HEK293 (cell line): ENCODE measurements around the gene CSF2.

Experiments used
- CTCF ChIA-PET: fragments of 350-600 bp; formaldehyde crosslinking; extraction: SDS; loops from one replicate; lab custom pipeline; 2021; ENCODE audit warnings: antibody characterized with exemption; lab: Yijun Ruan, JAX
- POLR2A ChIA-PET: fragments of 300-600 bp; formaldehyde crosslinking; extraction: SDS; loops from one replicate; lab custom pipeline; 2020; ENCODE audit warnings: antibody characterized with exemption, inconsistent platforms; lab: Yijun Ruan, JAX
- H3K27ac ChIP-seq: fragments of 200-500 bp; sonication (Bioruptor generic); 2 replicates; pipeline ENCODE4 v1.5.1; 2014; ENCODE audit warnings: low read depth, low read length, control low read depth, inconsistent platforms; ENCODE audit errors: extremely low read depth
- H3K36me3 ChIP-seq, 2 experiments: fragments of 200-500 bp in 1 of 2; sonication (Bioruptor generic) in 1 of 2; 1 replicate in 1 of 2; 2 replicates in 1 of 2; pipeline ENCODE4 v1.5.1; 2014 to 2017; ENCODE audit warnings: inconsistent platforms in 2 of 2, low read length in 2 of 2; ENCODE audit not compliant: control insufficient read depth in 2 of 2, insufficient read depth in 1 of 2
- H3K4me1 ChIP-seq: fragments of 200-500 bp; sonication (Bioruptor generic); 2 replicates; pipeline ENCODE4 v1.5.1; 2014; ENCODE audit warnings: mild to moderate bottlenecking, low read length, inconsistent platforms; ENCODE audit not compliant: control insufficient read depth, insufficient read depth
- H3K4me3 ChIP-seq: 2 replicates; pipeline ENCODE4 v1.5.1; 2011; ENCODE audit warnings: low read depth, mild to moderate bottlenecking, control low read depth, low read length, moderate library complexity
- H3K9me3 ChIP-seq: fragments of 200-500 bp; sonication (Bioruptor generic); 2 replicates; pipeline ENCODE4 v1.5.1; 2014; ENCODE audit warnings: low read depth, low read length, inconsistent platforms; ENCODE audit not compliant: control insufficient read depth, insufficient read depth
- BCL11A ChIP-seq: fragments of 450-650 bp; formaldehyde crosslinking; IDR thresholded peaks from 2 replicates; pipeline ENCODE4 v1.5.1; 2016; ENCODE audit warnings: low read depth, missing biosample characterization, missing genetic modification characterization
- BCL11B ChIP-seq: fragments of 450-650 bp; formaldehyde crosslinking; IDR thresholded peaks from 2 replicates; pipeline ENCODE4 v1.5.1; 2016; ENCODE audit warnings: low read depth, missing biosample characterization, missing genetic modification characterization
- RBAK ChIP-seq: fragments of 450-650 bp; formaldehyde crosslinking; IDR thresholded peaks from 2 replicates; pipeline ENCODE4 v1.5.1; 2016; ENCODE audit warnings: missing biosample characterization, missing genetic modification characterization
- SALL2 ChIP-seq: fragments of 450-650 bp; formaldehyde crosslinking; IDR thresholded peaks from 2 replicates; pipeline ENCODE4 v1.5.0; 2017; ENCODE audit warnings: missing biosample characterization, mild to moderate bottlenecking, missing genetic modification characterization, borderline replicate concordance
- SP7 ChIP-seq: fragments of 450-650 bp; formaldehyde crosslinking; IDR thresholded peaks from 2 replicates; pipeline ENCODE4 v1.5.1; 2016; ENCODE audit warnings: missing biosample characterization, missing genetic modification characterization
- ZBTB11 ChIP-seq: fragments of 450-650 bp; formaldehyde crosslinking; conservative IDR thresholded peaks from 2 replicates; pipeline ENCODE4 v1.5.1; 2016; ENCODE audit warnings: low read depth, missing biosample characterization, missing genetic modification characterization
- ZIC2 ChIP-seq: fragments of 450-650 bp; formaldehyde crosslinking; IDR thresholded peaks from 2 replicates; pipeline ENCODE4 v1.5.1; 2016; ENCODE audit warnings: missing biosample characterization, missing genetic modification characterization
- ZNF112 ChIP-seq: fragments of 450-650 bp; formaldehyde crosslinking; IDR thresholded peaks from 2 replicates; pipeline ENCODE4 v1.5.0; 2017; ENCODE audit warnings: missing biosample characterization, missing genetic modification characterization
- ZNF121 ChIP-seq: fragments of 450-650 bp; formaldehyde crosslinking; IDR thresholded peaks from 2 replicates; pipeline ENCODE4 v1.5.1; 2016; ENCODE audit warnings: missing biosample characterization, missing genetic modification characterization
- ZNF169 ChIP-seq: fragments of 450-650 bp; formaldehyde crosslinking; IDR thresholded peaks from 2 replicates; pipeline ENCODE4 v1.5.1; 2016; ENCODE audit warnings: missing biosample characterization, missing genetic modification characterization
- ZNF214 ChIP-seq: fragments of 450-650 bp; formaldehyde crosslinking; IDR thresholded peaks from 2 replicates; pipeline ENCODE4 v1.5.1; 2017; ENCODE audit warnings: missing biosample characterization, mild to moderate bottlenecking, missing genetic modification characterization, borderline replicate concordance
- ZNF221 ChIP-seq: fragments of 450-650 bp; formaldehyde crosslinking; IDR thresholded peaks from 2 replicates; pipeline ENCODE4 v1.5.1; 2017; ENCODE audit warnings: missing biosample characterization, missing genetic modification characterization, borderline replicate concordance
- ZNF223 ChIP-seq: fragments of 450-650 bp; formaldehyde crosslinking; IDR thresholded peaks from 2 replicates; pipeline ENCODE4 v1.5.1; 2016; ENCODE audit warnings: missing biosample characterization, missing genetic modification characterization
- ZNF239 ChIP-seq: fragments of 450-650 bp; formaldehyde crosslinking; IDR thresholded peaks from 2 replicates; pipeline ENCODE4 v1.5.1; 2016; ENCODE audit warnings: missing biosample characterization, missing genetic modification characterization
- ZNF248 ChIP-seq: fragments of 450-650 bp; formaldehyde crosslinking; IDR thresholded peaks from 2 replicates; pipeline ENCODE4 v1.5.1; 2017; ENCODE audit warnings: missing biosample characterization, missing genetic modification characterization
- ZNF26 ChIP-seq: fragments of 450-650 bp; formaldehyde crosslinking; IDR thresholded peaks from 2 replicates; pipeline ENCODE4 v1.5.1; 2016; ENCODE audit warnings: missing biosample characterization, missing genetic modification characterization
- ZNF350 ChIP-seq: fragments of 450-650 bp; formaldehyde crosslinking; IDR thresholded peaks from 2 replicates; pipeline ENCODE4 v1.5.0; 2017; ENCODE audit warnings: missing biosample characterization, mild to moderate bottlenecking, missing genetic modification characterization
- ZNF416 ChIP-seq: fragments of 450-650 bp; formaldehyde crosslinking; IDR thresholded peaks from 2 replicates; pipeline ENCODE4 v1.5.1; 2016; ENCODE audit warnings: missing biosample characterization, missing genetic modification characterization
- ZNF623 ChIP-seq: fragments of 450-650 bp; formaldehyde crosslinking; IDR thresholded peaks from 2 replicates; pipeline ENCODE4 v1.5.1; 2016; ENCODE audit warnings: missing biosample characterization, missing genetic modification characterization
- ZNF777 ChIP-seq: fragments of 450-650 bp; formaldehyde crosslinking; IDR thresholded peaks from 2 replicates; pipeline ENCODE4 v1.5.1; 2017; ENCODE audit warnings: missing biosample characterization, missing genetic modification characterization, borderline replicate concordance
- ZNF785 ChIP-seq: fragments of 450-650 bp; formaldehyde crosslinking; IDR thresholded peaks from 2 replicates; pipeline ENCODE4 v1.5.1; 2016; ENCODE audit warnings: missing biosample characterization, missing genetic modification characterization
- ZNF791 ChIP-seq: fragments of 450-650 bp; formaldehyde crosslinking; IDR thresholded peaks from 2 replicates; pipeline ENCODE4 v1.5.1; 2016; ENCODE audit warnings: missing biosample characterization, missing genetic modification characterization
- ZSCAN30 ChIP-seq: fragments of 450-650 bp; IDR thresholded peaks from 2 replicates; pipeline ENCODE4 v1.5.1; 2018; ENCODE audit warnings: missing biosample characterization, mild to moderate bottlenecking, missing genetic modification characterization, moderate library complexity
- ZXDB ChIP-seq: fragments of 450-650 bp; formaldehyde crosslinking; IDR thresholded peaks from 2 replicates; pipeline ENCODE4 v1.5.1; 2016; ENCODE audit warnings: missing biosample characterization, missing genetic modification characterization
- TF ChIP-seq, protein P1 (sequence below): fragments of 450-650 bp; formaldehyde crosslinking; IDR thresholded peaks from 2 replicates; pipeline ENCODE4 v1.5.1; 2016; ENCODE audit warnings: missing biosample characterization, missing genetic modification characterization
- TF ChIP-seq, protein P2 (sequence below): sonication (generic); formaldehyde crosslinking; IDR thresholded peaks from 2 replicates; pipeline ENCODE4 v1.8.1; 2022; ENCODE audit warnings: mild to moderate bottlenecking, moderate library complexity, missing genetic modification reagents

Gene CSF2

DNA sequence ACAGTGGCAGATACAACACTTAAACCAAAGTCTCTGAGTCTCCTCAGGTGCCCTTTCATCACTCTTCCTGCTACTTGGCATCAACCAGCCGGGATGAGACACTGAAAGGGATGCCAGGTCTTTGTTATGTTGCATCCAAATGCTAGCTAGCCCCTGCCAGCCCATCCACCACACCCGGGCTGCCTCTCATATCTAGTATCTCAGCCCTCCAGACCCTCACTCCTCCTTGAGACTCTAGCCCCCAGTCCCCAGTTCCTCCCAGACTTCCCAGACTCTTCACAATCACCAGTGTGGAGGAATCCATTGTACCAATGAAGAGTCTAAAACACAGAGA lies 21.5 kb downstream of the CSF2 start:
- ChIA-PET POLR2A (no interaction called here), CTCF (interaction anchor here (0.6 to 0.7 kb wide), 2 partner anchors 29 to 30 kb away, joined by 3 to 5 read pairs; no protein-coding TSS in a partner anchor)
- Histone ChIP-seq H3K4me1 (no peaks in the 10 kb centered on the region), H3K27ac (no peak overlapping the region), H3K36me3 (no peaks in the 10 kb centered on the region), H3K9me3 (no peaks in the 10 kb centered on the region), H3K4me3 (no peak overlapping the region)
- TF ChIP-seq ZNF221 (tag by site-specific recombination) (no peak), ZNF785 (tag by site-specific recombination) (no peak), ZNF26 (tag by site-specific recombination) (no peak), ZNF777 (tag by site-specific recombination) (no peak), ZNF239 (no peak), SP7 (tag by site-specific recombination) (no peak), ZNF791 (tag by site-specific recombination) (no peak), ZNF623 (no peak), RBAK (tag by site-specific recombination) (no peak), ZNF416 (tag by site-specific recombination) (no peak), BCL11B (tag by site-specific recombination) (no peak), SALL2 (tag by site-specific recombination) (no peak), ZNF112 (tag by site-specific recombination) (no peak), ZNF214 (no peak), ZNF248 (tag by site-specific recombination) (no peak)
- TF ChIP-seq, protein P1, sequence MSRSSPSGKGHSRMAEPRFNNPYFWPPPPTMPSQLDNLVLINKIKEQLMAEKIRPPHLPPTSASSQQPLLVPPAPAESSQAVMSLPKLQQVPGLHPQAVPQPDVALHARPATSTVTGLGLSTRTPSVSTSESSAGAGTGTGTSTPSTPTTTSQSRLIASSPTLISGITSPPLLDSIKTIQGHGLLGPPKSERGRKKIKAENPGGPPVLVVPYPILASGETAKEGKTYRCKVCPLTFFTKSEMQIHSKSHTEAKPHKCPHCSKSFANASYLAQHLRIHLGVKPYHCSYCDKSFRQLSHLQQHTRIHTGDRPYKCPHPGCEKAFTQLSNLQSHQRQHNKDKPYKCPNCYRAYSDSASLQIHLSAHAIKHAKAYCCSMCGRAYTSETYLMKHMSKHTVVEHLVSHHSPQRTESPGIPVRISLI = no peak
- TF ChIP-seq, protein P2, sequence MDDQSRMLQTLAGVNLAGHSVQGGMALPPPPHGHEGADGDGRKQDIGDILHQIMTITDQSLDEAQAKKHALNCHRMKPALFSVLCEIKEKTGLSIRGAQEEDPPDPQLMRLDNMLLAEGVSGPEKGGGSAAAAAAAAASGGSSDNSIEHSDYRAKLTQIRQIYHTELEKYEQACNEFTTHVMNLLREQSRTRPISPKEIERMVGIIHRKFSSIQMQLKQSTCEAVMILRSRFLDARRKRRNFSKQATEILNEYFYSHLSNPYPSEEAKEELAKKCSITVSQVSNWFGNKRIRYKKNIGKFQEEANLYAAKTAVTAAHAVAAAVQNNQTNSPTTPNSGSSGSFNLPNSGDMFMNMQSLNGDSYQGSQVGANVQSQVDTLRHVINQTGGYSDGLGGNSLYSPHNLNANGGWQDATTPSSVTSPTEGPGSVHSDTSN (CRISPR knock-in tag) = no peak

DNA sequence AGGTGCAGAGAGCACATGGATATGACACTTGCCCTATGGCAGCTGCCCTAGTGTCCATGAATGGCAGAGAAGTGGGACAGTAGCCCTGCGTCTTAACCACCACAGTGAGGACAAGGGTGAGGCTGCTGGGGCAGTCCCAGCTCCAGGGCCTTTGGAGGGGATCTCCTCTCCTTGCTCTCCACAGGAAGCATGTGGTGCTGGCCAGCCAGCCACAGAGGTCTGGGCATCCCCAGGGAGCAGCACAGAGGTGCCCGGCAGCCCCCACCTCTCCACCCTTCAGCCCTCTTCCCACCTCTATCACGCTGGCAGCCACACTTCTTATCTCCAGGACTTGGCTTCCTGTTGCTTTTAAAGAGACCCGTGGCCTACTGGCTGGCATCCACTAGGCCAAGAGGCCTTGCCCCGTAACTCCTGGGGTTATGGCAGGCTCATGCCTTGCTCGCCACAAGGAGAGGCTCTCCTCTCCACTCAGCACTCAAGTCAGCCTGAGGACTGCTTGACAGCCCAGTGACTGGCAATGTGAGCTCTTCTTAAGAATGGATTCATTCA lies 21.9 kb downstream of the CSF2 start:
- POLR2A ChIA-PET = no interaction called here
- H3K36me3 ChIP-seq = no peaks in the 10 kb centered on the region
- H3K9me3 ChIP-seq = no peaks in the 10 kb centered on the region
- H3K4me3 ChIP-seq = no peak overlapping the region
- no peaks in the 10 kb centered on the region for H3K4me1 ChIP-seq
- no peak overlapping the region for H3K27ac ChIP-seq
- no peak for TF ChIP-seq ZNF223 (tag by site-specific recombination)
- TF ChIP-seq ZIC2 (tag by site-specific recombination) = peak; percentile 43
- CTCF ChIA-PET = interaction anchor here (0.6 to 0.7 kb wide), 3 partner anchors 30 to 152 kb away, joined by 3 to 5 read pairs (median 3); no protein-coding TSS in a partner anchor

DNA sequence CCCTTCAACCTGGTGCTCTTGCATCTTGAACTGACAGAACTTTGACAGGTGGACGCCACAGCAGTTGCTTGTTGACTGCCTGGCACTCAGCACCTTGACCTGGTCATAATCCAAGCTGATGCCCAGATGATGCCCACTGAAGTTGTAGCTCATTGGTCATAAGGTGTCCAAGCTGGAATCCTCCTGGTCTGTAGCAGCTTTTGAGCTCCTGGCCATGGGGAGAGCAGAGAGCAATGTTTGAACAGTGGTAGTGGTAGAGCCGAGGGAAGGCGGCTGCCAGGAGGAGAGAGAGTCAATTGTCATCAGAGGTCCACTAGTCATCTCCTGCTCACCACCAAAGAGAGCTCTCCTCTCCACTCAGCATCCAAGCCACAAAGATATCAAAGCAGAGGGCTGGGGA lies 23.3 kb downstream of the CSF2 start:
- ChIA-PET POLR2A (no interaction called here), CTCF (interaction anchor here (1.1 kb wide), 1 partner anchor 33 kb away, joined by 4 read pairs; no protein-coding TSS in a partner anchor)
- Histone ChIP-seq H3K36me3 (no peaks in the 10 kb centered on the region), H3K27ac (no peak overlapping the region), H3K4me1 (no peaks in the 10 kb centered on the region), H3K9me3 (no peaks in the 10 kb centered on the region), H3K4me3 (no peak overlapping the region)
- TF ChIP-seq ZNF350 (tag by site-specific recombination) = no peak
- TF ChIP-seq ZBTB11 = no peak
- TF ChIP-seq ZNF169 = no peak
- TF ChIP-seq ZXDB (tag by site-specific recombination) = no peak
- no peak for TF ChIP-seq ZSCAN30 (tag by site-specific recombination)
- TF ChIP-seq ZNF121 (tag by site-specific recombination) = no peak
- TF ChIP-seq BCL11A (tag by site-specific recombination) = no peak
